GM12872 (cell line): Measurements from ENCODE around the gene SLC18B1.
A peak's percentile ranks its signal among the peaks of the same experiment; 100 is the strongest.

ENCODE experiments used
- CTCF ChIP-seq: IDR thresholded peaks from 3 replicates; pipeline ENCODE4 v1.5.1; 2011; ENCODE audit warnings: low read depth, mild to moderate bottlenecking, low read length, moderate library complexity; ENCODE audit not compliant: insufficient read depth

The SLC18B1 gene

GRCh38 chr6:132768051-132768517 lies 30.4 kb downstream of the SLC18B1 start:
- peak; percentile 79 for TF ChIP-seq CTCF

GRCh38 chr6:132765560-132765959 lies 32.9 kb downstream of the SLC18B1 start:
- TF ChIP-seq CTCF = no peak

GRCh38 chr6:132764370-132764769 lies 34.1 kb downstream of the SLC18B1 start:
- TF ChIP-seq CTCF = no peak

GRCh38 chr6:132763269-132763668 lies 35.2 kb downstream of the SLC18B1 start:
- no peak for TF ChIP-seq CTCF

GRCh38 chr6:132760256-132760655 lies 38.2 kb downstream of the SLC18B1 start:
- TF ChIP-seq CTCF = no peak

- no peak for TF ChIP-seq CTCF
These were observed 39.7 kb downstream of the SLC18B1 start for GRCh38 chr6:132758689-132759088.

- TF ChIP-seq CTCF = no peak
These were observed 46.2 kb downstream of the SLC18B1 start for GRCh38 chr6:132752255-132752654.

GRCh38 chr6:132751828-132752227 lies 46.6 kb downstream of the SLC18B1 start:
- no peak for TF ChIP-seq CTCF
